HFFc6 (cell line): ENCODE measurements around the gene GLMN. TPM values are rescaled to one million over a fixed set of nuclear protein-coding genes. Genes with fewer than 3 reads are reported as not detected.

Experiments
- DNase-seq: peaks from one replicate; pipeline ENCODE4 v3.0.0-alpha.2; 2018
- H3K27ac Mint-ChIP-seq: 2 replicates; pipeline ENCODE4 v1.8.0; 2020; ENCODE audit warnings: mild to moderate bottlenecking, mixed read lengths
- H3K27me3 Mint-ChIP-seq: 2 replicates; pipeline ENCODE4 v1.8.0; 2021; ENCODE audit warnings: mild to moderate bottlenecking, moderate library complexity, mixed read lengths; ENCODE audit not compliant: insufficient read depth
- H3K36me3 Mint-ChIP-seq: 2 replicates; pipeline ENCODE4 v1.8.0; 2021; ENCODE audit warnings: low read depth, mixed read lengths
- H3K4me1 Mint-ChIP-seq: 2 replicates; pipeline ENCODE4 v1.8.0; 2020; ENCODE audit warnings: low read depth, mixed read lengths
- H3K4me3 Mint-ChIP-seq: 2 replicates; pipeline ENCODE4 v1.8.0; 2020; ENCODE audit warnings: mild to moderate bottlenecking, moderate library complexity, mixed read lengths
- H3K9me3 Mint-ChIP-seq: 2 replicates; pipeline ENCODE4 v1.8.0; 2020; ENCODE audit warnings: mild to moderate bottlenecking, mixed read lengths
- total RNA-seq, 6 experiments: library from RNA; stranded (reverse); fragmentation: NEBNext Ultra II Directional; extraction: Animal tissue kit (Norgen Biotek cat#: 25700); gene quantifications; 2 replicates in 1 of 6; 3 replicates in 5 of 6; pipeline ENCODE4 v1.2.3, GENCODE V29; 2021
- TF ChIP-seq, protein P1 (sequence below): fragments of 200-600 bp; sonication (generic); IDR thresholded peaks from 2 replicates; pipeline ENCODE4 v1.5.0; 2021; ENCODE audit warnings: antibody characterized with exemption, mild to moderate bottlenecking

GLMN gene
- total RNA-seq, 6 experiments from 2014 or later: 6.6 to 8.4 (median 7.3) TPM

DNA sequence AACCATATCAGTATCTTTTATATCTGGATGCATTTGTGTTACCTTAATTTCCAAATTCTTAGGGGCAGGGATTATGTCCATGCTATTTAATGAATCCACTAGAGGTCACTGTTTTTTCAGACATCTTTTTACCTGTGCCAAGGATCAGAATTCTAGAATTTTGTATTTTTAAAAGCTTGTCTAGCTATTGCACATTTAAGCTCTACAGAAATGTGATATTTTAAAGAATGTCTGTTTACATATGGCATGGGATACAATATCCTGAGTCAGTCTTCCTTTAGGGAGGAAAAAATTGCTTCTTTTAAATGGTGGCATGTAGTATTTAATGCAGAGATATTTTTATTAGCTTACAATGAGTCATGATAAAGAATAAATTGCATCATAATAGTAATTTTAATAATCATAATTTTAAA is 11.4 kb upstream of the GLMN start:
- TF ChIP-seq, protein P1, sequence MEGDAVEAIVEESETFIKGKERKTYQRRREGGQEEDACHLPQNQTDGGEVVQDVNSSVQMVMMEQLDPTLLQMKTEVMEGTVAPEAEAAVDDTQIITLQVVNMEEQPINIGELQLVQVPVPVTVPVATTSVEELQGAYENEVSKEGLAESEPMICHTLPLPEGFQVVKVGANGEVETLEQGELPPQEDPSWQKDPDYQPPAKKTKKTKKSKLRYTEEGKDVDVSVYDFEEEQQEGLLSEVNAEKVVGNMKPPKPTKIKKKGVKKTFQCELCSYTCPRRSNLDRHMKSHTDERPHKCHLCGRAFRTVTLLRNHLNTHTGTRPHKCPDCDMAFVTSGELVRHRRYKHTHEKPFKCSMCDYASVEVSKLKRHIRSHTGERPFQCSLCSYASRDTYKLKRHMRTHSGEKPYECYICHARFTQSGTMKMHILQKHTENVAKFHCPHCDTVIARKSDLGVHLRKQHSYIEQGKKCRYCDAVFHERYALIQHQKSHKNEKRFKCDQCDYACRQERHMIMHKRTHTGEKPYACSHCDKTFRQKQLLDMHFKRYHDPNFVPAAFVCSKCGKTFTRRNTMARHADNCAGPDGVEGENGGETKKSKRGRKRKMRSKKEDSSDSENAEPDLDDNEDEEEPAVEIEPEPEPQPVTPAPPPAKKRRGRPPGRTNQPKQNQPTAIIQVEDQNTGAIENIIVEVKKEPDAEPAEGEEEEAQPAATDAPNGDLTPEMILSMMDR: peak; percentile 87
- peak; percentile 22 for DNase-seq
- H3K36me3 Mint-ChIP-seq: peaks cover 13% of the 10 kb centered on the region; the same call in 1 of the 2 replicates
- H3K27ac Mint-ChIP-seq: no peak overlapping the region
- no peaks in the 10 kb centered on the region for H3K27me3 Mint-ChIP-seq
- H3K4me3 Mint-ChIP-seq: no peak overlapping the region
- H3K9me3 Mint-ChIP-seq: no peaks in the 10 kb centered on the region
- H3K4me1 Mint-ChIP-seq: no peaks in the 10 kb centered on the region

DNA sequence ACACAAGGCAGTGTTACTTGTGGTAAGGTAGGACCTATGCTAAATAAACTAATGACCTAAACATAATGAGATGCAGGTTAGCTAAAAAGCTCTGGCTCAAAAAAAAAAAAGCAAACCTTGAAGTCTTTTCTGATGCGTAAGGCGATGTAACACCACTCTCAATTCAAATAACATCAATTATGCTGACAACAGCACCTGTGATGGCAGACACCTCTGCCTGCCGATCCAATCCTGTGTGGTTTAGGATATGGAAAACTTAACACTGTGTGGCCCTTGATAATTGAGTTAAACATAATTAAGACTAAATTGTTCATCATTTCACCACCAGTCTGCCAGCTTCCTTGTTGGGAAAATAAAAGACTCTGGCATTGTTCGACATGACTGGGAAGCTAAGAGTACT is 9.2 kb upstream of the GLMN start:
- no peaks in the 10 kb centered on the region for H3K9me3 Mint-ChIP-seq
- TF ChIP-seq, protein P1: no peak
- H3K4me1 Mint-ChIP-seq: no peaks in the 10 kb centered on the region
- no peaks in the 10 kb centered on the region; the same call in 1 of the 2 replicates for H3K27me3 Mint-ChIP-seq
- H3K36me3 Mint-ChIP-seq: peaks cover 18% of the 10 kb centered on the region
- H3K27ac Mint-ChIP-seq: no peak overlapping the region
- no peak overlapping the region for H3K4me3 Mint-ChIP-seq
- no peak for DNase-seq

DNA sequence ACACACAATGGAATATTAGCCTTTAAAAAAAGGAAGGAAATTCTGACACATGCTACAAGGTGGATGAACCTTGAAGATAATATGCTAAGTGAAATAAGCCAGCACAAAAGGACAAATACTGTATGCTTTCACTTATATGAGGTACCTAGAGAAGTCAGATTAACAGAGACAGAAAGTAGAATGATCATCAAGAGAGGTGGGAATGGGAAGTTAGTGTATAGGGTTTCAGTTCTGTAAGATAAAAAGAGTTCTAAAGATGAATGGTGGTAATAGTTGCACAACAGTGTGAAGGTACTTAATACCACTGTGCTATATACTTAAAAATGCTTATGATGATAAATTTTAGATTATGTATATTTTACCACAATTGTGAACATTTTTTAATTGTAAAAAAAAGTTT is 7.2 kb upstream of the GLMN start:
- DNase-seq: no peak
- no peaks in the 10 kb centered on the region for H3K9me3 Mint-ChIP-seq
- peaks cover 13% of the 10 kb centered on the region for H3K36me3 Mint-ChIP-seq
- no peaks in the 10 kb centered on the region; the same call in 1 of the 2 replicates for H3K27me3 Mint-ChIP-seq
- no peak overlapping the region for H3K27ac Mint-ChIP-seq
- H3K4me1 Mint-ChIP-seq: peaks cover 8% of the 10 kb centered on the region
- H3K4me3 Mint-ChIP-seq: no peak overlapping the region
- TF ChIP-seq, protein P1: no peak

DNA sequence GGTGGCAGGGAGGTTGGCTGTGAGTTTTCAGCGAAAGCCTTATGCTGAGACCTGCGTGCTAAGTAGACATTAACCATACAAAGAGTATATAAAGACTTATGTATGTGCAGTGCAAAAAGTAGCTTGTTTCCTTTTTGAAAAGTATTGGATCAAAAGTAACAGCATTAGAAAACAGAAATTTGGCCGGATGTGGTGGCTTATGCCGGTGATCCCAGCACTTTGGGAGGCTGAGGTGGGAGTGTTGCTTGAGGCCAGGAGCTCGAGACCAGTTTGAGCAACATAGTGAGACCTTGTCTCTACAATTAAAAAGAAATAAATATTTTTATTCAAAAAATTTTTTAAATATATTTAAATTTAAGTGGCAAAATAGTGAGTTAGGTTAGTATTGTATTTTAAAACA is 2.2 kb upstream of the GLMN start:
- H3K4me1 Mint-ChIP-seq: peaks cover 31% of the 10 kb centered on the region
- DNase-seq: no peak
- H3K27me3 Mint-ChIP-seq: no peaks in the 10 kb centered on the region; the same call in 1 of the 2 replicates
- H3K9me3 Mint-ChIP-seq: no peaks in the 10 kb centered on the region
- H3K4me3 Mint-ChIP-seq: no peak overlapping the region
- peaks cover 16% of the 10 kb centered on the region for H3K36me3 Mint-ChIP-seq
- H3K27ac Mint-ChIP-seq: no peak overlapping the region
- TF ChIP-seq, protein P1: no peak

DNA sequence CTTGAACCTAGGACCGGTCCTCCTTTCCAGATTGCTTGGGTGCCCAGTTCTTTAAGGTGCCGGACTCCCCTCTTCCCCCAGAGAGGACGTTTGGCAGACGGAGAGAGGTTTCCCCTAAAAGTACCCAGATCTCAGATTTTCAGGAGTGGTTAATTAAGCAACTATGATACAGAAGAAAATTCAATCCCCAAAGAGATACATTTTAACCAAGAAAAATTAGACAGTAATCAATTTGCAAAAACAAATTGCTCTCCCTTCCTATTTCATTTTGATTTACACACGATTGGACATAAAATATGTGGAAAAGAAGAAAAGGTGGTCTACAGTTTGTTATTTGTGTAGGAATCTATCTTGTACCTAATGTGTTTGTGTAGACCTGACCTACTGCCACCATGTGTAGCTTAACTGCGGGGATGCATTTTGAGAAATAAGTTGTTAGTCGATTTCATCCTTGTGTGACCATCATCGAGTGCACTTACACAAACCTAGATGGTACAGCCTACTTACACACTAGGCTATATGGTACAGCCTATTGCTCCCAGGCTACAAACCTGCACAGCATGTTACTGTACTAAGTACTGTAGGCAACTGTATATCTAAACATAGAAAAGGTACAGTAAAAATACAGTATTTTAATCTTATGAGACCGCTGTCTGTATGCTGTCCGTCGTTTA is 827 bp upstream of the GLMN start:
- peaks cover 37% of the 10 kb centered on the region for H3K4me1 Mint-ChIP-seq
- DNase-seq: no peak
- TF ChIP-seq, protein P1: no peak
- peaks cover 15% of the 10 kb centered on the region for H3K36me3 Mint-ChIP-seq
- peak overlapping the region; percentile 98 for H3K4me3 Mint-ChIP-seq
- H3K9me3 Mint-ChIP-seq: no peaks in the 10 kb centered on the region
- H3K27me3 Mint-ChIP-seq: no peaks in the 10 kb centered on the region
- peak overlapping the region; percentile 98 for H3K27ac Mint-ChIP-seq
